ENCODE measurements around the gene DNAH10.

The DNAH10 gene

DNA sequence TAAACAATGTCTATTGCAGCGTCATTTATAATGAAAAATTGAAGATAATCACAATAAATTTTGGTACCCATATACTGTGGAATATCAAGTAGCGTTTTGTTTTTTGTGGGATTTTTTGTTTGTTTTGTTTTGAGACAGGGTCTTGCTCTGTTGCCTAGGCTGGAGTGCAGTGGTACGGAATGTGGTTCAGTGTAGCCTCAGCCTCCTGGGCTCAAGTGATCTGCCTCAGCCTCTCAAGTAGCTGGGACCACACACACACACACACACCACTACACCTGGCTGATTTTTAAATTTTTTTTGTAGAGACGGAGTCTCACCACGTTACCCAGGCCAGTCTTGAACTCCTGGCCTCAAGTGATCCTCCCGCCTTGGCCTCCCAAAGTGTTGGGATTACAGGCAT, 217.5 kb downstream of the DNAH10 start:
- peaks cover 0 to 15% (median 10%) of the 10 kb centered on the region in 5 donors for H3K36me3 ChIP-seq (ENCODE audit: control insufficient read depth in 5 of 5, insufficient read depth in 5 of 5, low read length in 5 of 5)
- H3K27ac ChIP-seq (ENCODE audit: low read depth, low read length) = no peak overlapping the region
- no peaks in the 10 kb centered on the region for H3K27me3 ChIP-seq (ENCODE audit: control insufficient read depth in 5 of 5, insufficient read depth in 4 of 5, low read length in 5 of 5)
- peaks cover 0 to 10% (median 6%) of the 10 kb centered on the region in 5 donors for H3K4me1 ChIP-seq (ENCODE audit: control insufficient read depth in 5 of 5, insufficient read depth in 5 of 5, low read length in 5 of 5)
- no peaks in the 10 kb centered on the region for H3K9me3 ChIP-seq (ENCODE audit: control insufficient read depth in 5 of 5, low read length in 5 of 5)
- no peak overlapping the region for H3K4me3 ChIP-seq (ENCODE audit: low read depth in 1 of 5, low read length in 5 of 5)
- no peak overlapping the region for H3K9ac ChIP-seq (ENCODE audit: low read length in 5 of 5)

DNA sequence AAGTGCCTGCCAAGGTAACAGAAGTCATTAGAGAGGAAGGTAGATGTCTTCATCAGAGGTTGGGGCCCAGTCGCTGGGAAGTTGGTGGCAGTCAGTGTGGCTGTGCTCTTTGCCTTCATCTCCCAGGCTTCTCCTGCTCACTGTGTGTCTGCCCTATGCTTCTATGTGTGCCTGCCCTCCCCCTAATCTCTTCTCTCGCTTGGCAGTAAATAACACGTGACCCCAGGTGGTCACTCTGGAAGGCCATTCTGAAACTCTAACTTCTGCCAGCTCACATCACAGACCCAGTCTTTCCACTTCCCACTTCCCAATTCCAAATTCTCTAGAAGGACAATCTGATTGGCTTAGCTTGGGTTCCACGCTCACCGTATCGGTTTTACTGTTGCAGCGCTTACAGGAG, 220.2 kb downstream of the DNAH10 start:
- Histone ChIP-seq H3K9ac (ENCODE audit: low read length in 5 of 5) (peak overlapping the region in 2 of 5 donors; percentile 0 to 21), H3K36me3 (ENCODE audit: control insufficient read depth in 5 of 5, insufficient read depth in 5 of 5, low read length in 5 of 5) (peaks cover 0 to 15% (median 8%) of the 10 kb centered on the region in 5 donors), H3K4me1 (ENCODE audit: control insufficient read depth in 5 of 5, insufficient read depth in 5 of 5, low read length in 5 of 5) (peaks cover 0 to 27% (median 17%) of the 10 kb centered on the region in 5 donors), H3K27me3 (ENCODE audit: control insufficient read depth in 5 of 5, insufficient read depth in 4 of 5, low read length in 5 of 5) (no peaks in the 10 kb centered on the region), H3K27ac (ENCODE audit: low read depth, low read length) (no peak overlapping the region), H3K4me3 (ENCODE audit: low read depth in 1 of 5, low read length in 5 of 5) (no peak overlapping the region), H3K9me3 (ENCODE audit: control insufficient read depth in 5 of 5, low read length in 5 of 5) (no peaks in the 10 kb centered on the region)

- peaks cover 3 to 17% (median 10%) of the 10 kb centered on the region in 5 donors for H3K36me3 ChIP-seq (ENCODE audit: control insufficient read depth in 5 of 5, insufficient read depth in 5 of 5, low read length in 5 of 5)
- peak overlapping the region; percentile 64 for H3K27ac ChIP-seq (ENCODE audit: low read depth, low read length)
- H3K27me3 ChIP-seq (ENCODE audit: control insufficient read depth in 5 of 5, insufficient read depth in 4 of 5, low read length in 5 of 5) = no peaks in the 10 kb centered on the region
- no peaks in the 10 kb centered on the region for H3K9me3 ChIP-seq (ENCODE audit: control insufficient read depth in 5 of 5, low read length in 5 of 5)
- peak overlapping the region in 1 of 5 donors; percentile 21 for H3K9ac ChIP-seq (ENCODE audit: low read length in 5 of 5)
- H3K4me1 ChIP-seq (ENCODE audit: control insufficient read depth in 5 of 5, insufficient read depth in 5 of 5, low read length in 5 of 5) = peaks cover 0 to 42% (median 25%) of the 10 kb centered on the region in 5 donors
- H3K4me3 ChIP-seq (ENCODE audit: low read depth in 1 of 5, low read length in 5 of 5) = no peak overlapping the region
Measured at GRCh38 chr12:123983822-123984485, 221.9 kb downstream of the DNAH10 start.

GRCh38 chr12:123984903-123985302, 222.8 kb downstream of the DNAH10 start:
- peaks cover 0 to 52% (median 32%) of the 10 kb centered on the region in 5 donors for H3K4me1 ChIP-seq (ENCODE audit: control insufficient read depth in 5 of 5, insufficient read depth in 5 of 5, low read length in 5 of 5)
- H3K9me3 ChIP-seq (ENCODE audit: control insufficient read depth in 5 of 5, low read length in 5 of 5) = no peaks in the 10 kb centered on the region
- H3K36me3 ChIP-seq (ENCODE audit: control insufficient read depth in 5 of 5, insufficient read depth in 5 of 5, low read length in 5 of 5) = peaks cover 5 to 21% (median 13%) of the 10 kb centered on the region in 5 donors
- H3K4me3 ChIP-seq (ENCODE audit: low read depth in 1 of 5, low read length in 5 of 5) = no peak overlapping the region
- H3K27me3 ChIP-seq (ENCODE audit: control insufficient read depth in 5 of 5, insufficient read depth in 4 of 5, low read length in 5 of 5) = no peaks in the 10 kb centered on the region
- H3K27ac ChIP-seq (ENCODE audit: low read depth, low read length) = peak overlapping the region; percentile 64
- H3K9ac ChIP-seq (ENCODE audit: low read length in 5 of 5) = no peak overlapping the region

Data from subcutaneous abdominal adipose tissue (tissue), 5 donors.